ENCODE measurements around the gene ACTA2.

ACTA2 gene

GRCh38 chr10:88994019-88994418 is 41.4 kb upstream of the ACTA2 start:
- H3K4me3 ChIP-seq (ENCODE audit: low read depth, low read length) = no peak overlapping the region
- TF ChIP-seq, protein P1, sequence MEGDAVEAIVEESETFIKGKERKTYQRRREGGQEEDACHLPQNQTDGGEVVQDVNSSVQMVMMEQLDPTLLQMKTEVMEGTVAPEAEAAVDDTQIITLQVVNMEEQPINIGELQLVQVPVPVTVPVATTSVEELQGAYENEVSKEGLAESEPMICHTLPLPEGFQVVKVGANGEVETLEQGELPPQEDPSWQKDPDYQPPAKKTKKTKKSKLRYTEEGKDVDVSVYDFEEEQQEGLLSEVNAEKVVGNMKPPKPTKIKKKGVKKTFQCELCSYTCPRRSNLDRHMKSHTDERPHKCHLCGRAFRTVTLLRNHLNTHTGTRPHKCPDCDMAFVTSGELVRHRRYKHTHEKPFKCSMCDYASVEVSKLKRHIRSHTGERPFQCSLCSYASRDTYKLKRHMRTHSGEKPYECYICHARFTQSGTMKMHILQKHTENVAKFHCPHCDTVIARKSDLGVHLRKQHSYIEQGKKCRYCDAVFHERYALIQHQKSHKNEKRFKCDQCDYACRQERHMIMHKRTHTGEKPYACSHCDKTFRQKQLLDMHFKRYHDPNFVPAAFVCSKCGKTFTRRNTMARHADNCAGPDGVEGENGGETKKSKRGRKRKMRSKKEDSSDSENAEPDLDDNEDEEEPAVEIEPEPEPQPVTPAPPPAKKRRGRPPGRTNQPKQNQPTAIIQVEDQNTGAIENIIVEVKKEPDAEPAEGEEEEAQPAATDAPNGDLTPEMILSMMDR (IDR thresholded peaks at IDR 0.05; ENCODE audit: low read depth, low read length) = no peak
- DNase-seq (ENCODE audit: low read depth, low spot score) = peak; percentile 8
- in situ Hi-C loops (cut with HindIII; ENCODE audit: low sequenced_read_pairs) = no loop called here

- DNase-seq (ENCODE audit: low read depth, low spot score) = peak; percentile 13
- TF ChIP-seq, protein P1 (IDR thresholded peaks at IDR 0.05; ENCODE audit: low read depth, low read length) = no peak
- in situ Hi-C loops (cut with HindIII; ENCODE audit: low sequenced_read_pairs) = no loop called here
- H3K4me3 ChIP-seq (ENCODE audit: low read depth, low read length) = peak overlapping the region; percentile 90
These were observed 40.5 kb upstream of the ACTA2 start for GRCh38 chr10:88992921-88993524.

- TF ChIP-seq, protein P1 (IDR thresholded peaks at IDR 0.05; ENCODE audit: low read depth, low read length) = no peak
- peak overlapping the region; percentile 90 for H3K4me3 ChIP-seq (ENCODE audit: low read depth, low read length)
- DNase-seq (ENCODE audit: low read depth, low spot score) = no peak
- in situ Hi-C loops (cut with HindIII; ENCODE audit: low sequenced_read_pairs) = no loop called here
These were observed 39.3 kb upstream of the ACTA2 start for GRCh38 chr10:88991899-88992320.

DNA sequence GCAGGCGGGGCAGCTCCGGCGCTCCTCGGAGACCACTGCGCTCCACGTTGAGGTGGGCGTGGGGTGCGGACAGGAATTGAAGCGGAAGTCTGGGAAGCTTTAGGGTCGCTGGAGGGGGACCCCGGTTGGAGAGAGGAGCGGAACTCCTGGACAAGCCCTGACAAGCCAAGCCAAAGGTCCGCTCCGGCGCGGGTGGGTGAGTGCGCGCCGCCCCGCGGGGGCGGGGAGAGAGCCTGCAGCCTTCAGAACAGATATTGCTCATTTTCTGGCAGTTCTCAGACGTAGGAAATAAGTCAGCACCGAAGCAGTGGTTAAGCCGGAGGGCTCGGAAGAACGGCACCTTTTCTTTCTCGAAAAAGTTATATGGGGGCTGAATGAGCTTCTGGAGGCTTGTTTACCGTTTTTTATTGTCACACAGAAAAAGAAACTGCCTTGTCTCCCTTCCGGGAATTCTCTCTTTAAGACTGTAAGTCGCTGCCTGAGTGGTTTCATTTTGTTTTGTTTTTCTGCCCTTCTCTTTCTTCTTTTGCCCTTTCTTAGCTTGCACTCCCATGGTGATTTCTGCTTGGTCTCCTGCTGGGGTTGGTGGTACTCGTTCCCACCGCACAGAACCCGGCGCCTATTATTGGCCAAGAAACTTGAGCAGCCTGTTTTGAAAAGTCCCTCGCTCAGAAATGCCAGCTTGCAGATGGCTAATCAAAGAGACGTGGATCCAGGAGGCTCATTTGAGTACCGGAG is 38.8 kb upstream of the ACTA2 start:
- DNase-seq (ENCODE audit: low read depth, low spot score) = peak; percentile 82
- H3K4me3 ChIP-seq (ENCODE audit: low read depth, low read length) = peak overlapping the region; percentile 90
- TF ChIP-seq, protein P1 (IDR thresholded peaks at IDR 0.05; ENCODE audit: low read depth, low read length) = peak; percentile 9
- in situ Hi-C loops (cut with HindIII; ENCODE audit: low sequenced_read_pairs) = no loop called here

DNA sequence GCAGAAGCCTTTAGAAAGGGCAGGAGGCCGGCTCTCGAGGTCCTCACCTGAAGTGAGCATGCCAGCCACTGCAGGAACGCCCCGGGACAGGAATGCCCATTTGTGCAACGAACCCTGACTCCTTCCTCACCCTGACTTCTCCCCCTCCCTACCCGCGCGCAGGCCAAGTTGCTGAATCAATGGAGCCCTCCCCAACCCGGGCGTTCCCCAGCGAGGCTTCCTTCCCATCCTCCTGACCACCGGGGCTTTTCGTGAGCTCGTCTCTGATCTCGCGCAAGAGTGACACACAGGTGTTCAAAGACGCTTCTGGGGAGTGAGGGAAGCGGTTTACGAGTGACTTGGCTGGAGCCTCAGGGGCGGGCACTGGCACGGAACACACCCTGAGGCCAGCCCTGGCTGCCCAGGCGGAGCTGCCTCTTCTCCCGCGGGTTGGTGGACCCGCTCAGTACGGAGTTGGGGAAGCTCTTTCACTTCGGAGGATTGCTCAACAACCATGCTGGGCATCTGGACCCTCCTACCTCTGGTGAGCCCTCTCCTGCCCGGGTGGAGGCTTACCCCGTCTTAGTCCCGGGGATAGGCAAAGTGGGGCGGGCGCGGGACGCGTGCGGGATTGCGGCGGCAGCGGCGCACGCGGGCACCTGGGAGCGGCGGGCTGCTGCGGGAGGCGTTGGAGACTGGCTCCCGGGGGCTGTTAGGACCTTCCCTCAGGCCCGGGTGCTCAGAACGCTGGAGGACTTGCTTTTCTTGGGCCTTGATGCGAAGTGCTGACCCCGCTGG is 38.0 kb upstream of the ACTA2 start, which contains the start of gene FAS:
TSS of gene FAS (plus strand) at position 415 of the 777 bp plus-strand sequence. CDS start at position 494, 79 bp downstream.
- peak; percentile 64 for DNase-seq (ENCODE audit: low read depth, low spot score)
- TF ChIP-seq, protein P1 (IDR thresholded peaks at IDR 0.05; ENCODE audit: low read depth, low read length) = no peak
- in situ Hi-C loops (cut with HindIII; ENCODE audit: low sequenced_read_pairs) = no loop called here

DNA sequence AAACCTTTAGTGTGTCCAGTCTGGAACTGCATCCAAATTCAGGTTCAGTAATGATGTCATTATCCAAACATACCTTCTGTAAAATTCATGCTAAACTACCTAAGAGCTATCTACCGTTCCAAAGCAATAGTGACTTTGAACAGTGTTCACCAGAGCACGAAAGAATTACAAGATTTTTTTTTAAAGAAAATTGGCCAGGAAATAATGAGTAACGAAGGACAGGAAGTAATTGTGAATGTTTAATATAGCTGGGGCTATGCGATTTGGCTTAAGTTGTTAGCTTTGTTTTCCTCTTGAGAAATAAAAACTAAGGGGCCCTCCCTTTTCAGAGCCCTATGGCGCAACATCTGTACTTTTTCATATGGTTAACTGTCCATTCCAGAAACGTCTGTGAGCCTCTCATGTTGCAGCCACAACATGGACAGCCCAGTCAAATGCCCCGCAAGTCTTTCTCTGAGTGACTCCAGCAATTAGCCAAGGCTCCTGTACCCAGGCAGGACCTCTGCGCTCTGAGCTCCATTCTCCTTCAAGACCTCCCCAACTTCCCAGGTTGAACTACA is 37.3 kb upstream of the ACTA2 start:
- peak; percentile 77 for DNase-seq (ENCODE audit: low read depth, low spot score)
- in situ Hi-C loops (cut with HindIII; ENCODE audit: low sequenced_read_pairs) = no loop called here
- H3K4me3 ChIP-seq (ENCODE audit: low read depth, low read length) = peak overlapping the region; percentile 90
- TF ChIP-seq, protein P1 (IDR thresholded peaks at IDR 0.05; ENCODE audit: low read depth, low read length) = no peak

More for the DNA sequence above, 38.0 kb upstream of the ACTA2 start, which contains the start of gene FAS:
- H3K4me3 ChIP-seq (ENCODE audit: low read depth, low read length) = peak within 1 kb of the TSS; percentile 90

All from astrocyte of the spinal cord (primary cell).